ENCODE measurements around the gene MUC5AC.
"Not testable (repeated sequence)": the region's sequence is repeated elsewhere in the genome, so short reads cannot be mapped to it uniquely, and the experiment has no call there.

MUC5AC gene

DNA sequence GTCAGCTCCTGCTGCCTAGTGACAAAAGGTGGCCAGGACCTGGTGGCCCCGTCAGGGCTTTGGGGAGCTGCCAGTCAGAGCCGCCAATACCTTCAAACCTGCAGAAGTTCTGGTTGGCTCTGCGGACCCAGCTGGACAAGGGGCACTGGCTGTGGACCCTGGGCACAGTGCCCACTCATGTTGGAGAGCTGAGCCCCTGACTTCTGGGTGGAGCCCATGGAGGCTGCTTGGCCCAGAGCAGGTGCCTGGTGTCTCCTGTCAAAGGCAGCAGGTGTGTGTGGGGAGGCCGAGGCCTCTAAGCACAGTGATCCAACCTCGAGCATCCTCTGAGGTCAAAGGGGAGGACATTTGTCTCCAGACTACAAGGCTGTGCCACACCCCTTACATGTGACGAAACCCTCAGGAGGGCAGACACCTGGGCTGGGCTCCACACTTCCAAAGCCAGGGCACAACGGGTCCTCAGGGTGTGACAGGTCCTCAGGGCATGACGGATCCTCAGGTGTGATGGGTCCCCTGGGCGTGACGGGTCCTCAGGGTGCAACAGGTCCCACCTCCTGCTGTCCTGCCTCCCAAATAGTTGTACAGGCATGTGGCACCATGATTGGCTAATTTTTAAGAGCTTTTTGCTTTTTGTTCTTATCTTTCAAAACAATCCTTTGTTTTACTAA lies 46.1 kb upstream of the MUC5AC start:
- no peak for DNase-seq (ENCODE audit: low spot score)
- TF ChIP-seq CTCF (IDR thresholded peaks at IDR 0.05; ENCODE audit: borderline replicate concordance, control extremely low read depth, extremely low read depth, insufficient read depth, missing control alignments), result no peak
- in situ Hi-C loops (cut with MboI; ENCODE audit: low sequenced_read_pairs, unreplicated experiment), result no loop called here

- in situ Hi-C loops (cut with MboI; ENCODE audit: low sequenced_read_pairs, unreplicated experiment), result no loop called here
- no peak for DNase-seq (ENCODE audit: low spot score)
- TF ChIP-seq CTCF (IDR thresholded peaks at IDR 0.05; ENCODE audit: borderline replicate concordance, control extremely low read depth, extremely low read depth, insufficient read depth, missing control alignments), result no peak
These were observed 45.2 kb upstream of the MUC5AC start for GRCh38 chr11:1112351-1113191.

- no peak for DNase-seq (ENCODE audit: low spot score)
- no peak for TF ChIP-seq CTCF (IDR thresholded peaks at IDR 0.05; ENCODE audit: borderline replicate concordance, control extremely low read depth, extremely low read depth, insufficient read depth, missing control alignments)
- in situ Hi-C loops (cut with MboI; ENCODE audit: low sequenced_read_pairs, unreplicated experiment), result no loop called here
These were observed 44.1 kb upstream of the MUC5AC start for GRCh38 chr11:1113405-1114201.

DNA sequence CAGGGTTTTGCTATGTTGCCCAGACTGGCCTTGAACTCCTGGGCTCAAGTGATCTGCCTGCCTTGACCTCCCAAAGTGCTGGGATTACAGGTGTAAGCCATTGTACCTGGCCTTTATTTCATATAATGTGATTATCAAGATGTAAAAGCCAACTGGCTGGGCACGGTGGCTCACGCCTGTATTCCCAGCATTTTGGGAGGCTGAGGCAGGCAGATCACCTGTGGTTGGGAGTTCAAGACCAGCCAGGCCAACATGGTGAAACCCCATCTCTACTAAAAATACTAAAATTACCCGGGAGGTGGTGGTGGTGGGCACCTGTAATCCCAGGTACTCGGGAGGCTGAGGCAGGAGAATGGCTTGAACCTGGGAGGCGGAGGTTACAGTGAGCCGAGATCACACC lies 42.5 kb upstream of the MUC5AC start:
- DNase-seq (ENCODE audit: low spot score); in situ Hi-C loops (cut with MboI; ENCODE audit: low sequenced_read_pairs, unreplicated experiment): not testable (repeated sequence)

DNA sequence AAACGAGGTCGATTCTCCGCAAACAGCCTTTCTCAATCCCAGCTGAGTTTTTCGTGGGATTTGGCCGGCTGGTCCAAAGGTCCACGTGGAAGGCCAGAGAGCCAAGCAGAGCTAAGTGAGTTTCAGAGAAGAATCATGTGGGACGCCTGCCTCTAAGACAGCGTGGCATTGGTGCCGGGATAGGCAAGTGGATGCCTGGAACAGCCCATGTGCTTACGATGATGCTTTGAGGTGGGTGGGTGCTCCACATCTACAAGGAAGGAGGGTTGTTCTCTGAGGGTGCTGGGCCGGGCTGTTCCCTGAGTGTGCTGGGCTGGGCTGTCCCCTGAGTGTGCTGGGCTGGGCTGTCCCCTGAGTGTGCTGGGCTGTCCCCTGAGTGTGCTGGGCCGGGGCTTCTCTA lies 41.6 kb upstream of the MUC5AC start:
- no peak for TF ChIP-seq CTCF (IDR thresholded peaks at IDR 0.05; ENCODE audit: borderline replicate concordance, control extremely low read depth, extremely low read depth, insufficient read depth, missing control alignments)
- DNase-seq (ENCODE audit: low spot score), result no peak
- in situ Hi-C loops (cut with MboI; ENCODE audit: low sequenced_read_pairs, unreplicated experiment), result no loop called here

- in situ Hi-C loops (cut with MboI; ENCODE audit: low sequenced_read_pairs, unreplicated experiment), result no loop called here
- no peak for DNase-seq (ENCODE audit: low spot score)
These were observed 40.9 kb upstream of the MUC5AC start for GRCh38 chr11:1116666-1117390.

More at GRCh38 chr11:1116666-1117390, 40.9 kb upstream of the MUC5AC start:
- no peak for TF ChIP-seq CTCF (IDR thresholded peaks at IDR 0.05; ENCODE audit: borderline replicate concordance, control extremely low read depth, extremely low read depth, insufficient read depth, missing control alignments)

Data from GM13976 (cell line).